ENCODE results near the gene DDX41. TPM values are rescaled to one million over a fixed set of nuclear protein-coding genes. Genes with fewer than 3 reads are reported as not detected.

DDX41 gene
- total and polyA plus RNA-seq, 10 of the 15 experiments (the other 5 are each of a cell fraction or from before 2014, with no cell fraction given): 32.7 to 215 (median 93.6) TPM

DNA sequence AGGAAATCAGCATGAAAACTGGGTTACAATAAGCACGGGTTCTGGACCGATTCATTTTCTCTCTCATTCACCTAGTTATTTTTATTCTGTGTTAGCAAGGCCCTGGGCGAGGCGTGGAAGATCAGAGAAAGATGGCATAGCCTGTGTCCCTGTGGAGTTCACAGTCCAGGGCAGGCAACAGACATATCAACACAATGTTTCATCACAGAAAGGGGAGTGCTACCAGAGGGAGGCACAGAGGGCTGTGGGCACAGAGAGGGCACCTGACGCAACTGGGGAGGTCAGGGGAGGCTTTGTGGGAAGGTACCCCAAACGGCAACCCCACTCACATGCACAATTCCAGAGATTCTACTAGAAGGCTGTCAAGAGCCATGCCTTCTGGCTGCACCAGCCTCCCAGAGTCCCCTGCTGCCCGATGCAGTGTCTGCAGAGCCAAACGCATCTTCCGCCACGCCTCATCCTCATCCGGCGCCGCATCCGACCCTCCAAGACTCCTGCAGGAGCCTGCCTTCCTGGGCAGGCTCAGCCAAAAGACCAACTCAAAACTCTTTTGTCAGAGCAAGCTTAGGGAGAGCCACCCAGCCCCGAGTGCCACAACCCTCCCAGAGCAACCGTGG lies 36.2 kb upstream of the DDX41 start:
- peaks cover 24% of the 10 kb centered on the region for H3K79me2 ChIP-seq (ENCODE audit: control insufficient read depth, insufficient read depth, low read length)
- no TSS peak for BruUV-seq (replicated peaks)
- H3K36me3 ChIP-seq (ENCODE audit: control insufficient read depth in 2 of 2, insufficient read depth in 2 of 2, low read length in 1 of 2): 0 out of 4 replicates have a peak, but pooled peaks cover 0 to 3% of the 10 kb centered on the region in 2 experiments
- H3K4me3 ChIP-seq: peak overlapping the region; percentile 92
- H3K27ac ChIP-seq (ENCODE audit: control insufficient read depth, insufficient read depth): peak overlapping the region; percentile 57; the same call in 1 of the 2 replicates
- no peaks in the 10 kb centered on the region for H3K27me3 ChIP-seq (replicated peaks in 1 of 2; ENCODE audit: control insufficient read depth in 2 of 2, insufficient read depth in 2 of 2, low read length in 1 of 2)
- intact Hi-C loops (cut with micrococcal nuclease; ENCODE audit: unreplicated experiment) (loop anchor here (5.0 kb wide), 1 partner anchor 36 kb away; the partner anchor contains the start of gene DDX41), in situ Hi-C loops (cut with MboI) (no loop called here)
- no peak overlapping the region for H2AFZ ChIP-seq (ENCODE audit: control insufficient read depth, low read depth, low read length)
- peaks cover 8% of the 10 kb centered on the region for H3K4me1 ChIP-seq (ENCODE audit: control insufficient read depth, insufficient read depth, low read length)
- SMC1A ChIA-PET (ENCODE audit: uncharacterized antibody, unreplicated experiment): interaction anchor here (1.1 to 1.4 kb wide), 3 partner anchors 32 to 163 kb away, joined by 3 to 4 read pairs (median 3); no protein-coding TSS in a partner anchor
- H3K9ac ChIP-seq (ENCODE audit: control insufficient read depth, insufficient read depth, low read length): peak overlapping the region; percentile 76
- DNase-seq (ENCODE audit: low read depth, low spot score) (no peak), ATAC-seq (no peak), FAIRE-seq (no peak)
- RAD21 ChIA-PET (ENCODE audit: unreplicated experiment): no interaction called here
- peak overlapping the region; percentile 91 for H3K4me2 ChIP-seq (ENCODE audit: control insufficient read depth, insufficient read depth)
- no peaks in the 10 kb centered on the region; the same call in 1 of the 2 replicates for H4K20me1 ChIP-seq (ENCODE audit: control insufficient read depth, insufficient read depth)
- POLR2A ChIA-PET: interaction anchor here (1.2 kb wide), 1 partner anchor 583 kb away, joined by 3 read pairs; no protein-coding TSS in a partner anchor
- TF ChIP-seq CBFB (IDR thresholded peaks at IDR 0.05; ENCODE audit: low read depth): no peak
- TF ChIP-seq CHD4 (IDR thresholded peaks at IDR 0.05): no peak
- no peak for TF ChIP-seq RB1 (IDR thresholded peaks at IDR 0.05; ENCODE audit: borderline replicate concordance)
- no peaks in the 10 kb centered on the region for H3K9me3 ChIP-seq (replicated peaks; ENCODE audit: control insufficient read depth, insufficient read depth, low read length)
- CTCF ChIA-PET: interaction anchor here (0.7 to 1.1 kb wide), 2 partner anchors 46 to 243 kb away, joined by 3 read pairs; no protein-coding TSS in a partner anchor
- 77% methylated on average over 16 of the region's 16 CpGs for WGBS (ENCODE audit: insufficient coverage, insufficient replicate concordance, low lambda C conversion rate, missing lambda C conversion rate)

DNA sequence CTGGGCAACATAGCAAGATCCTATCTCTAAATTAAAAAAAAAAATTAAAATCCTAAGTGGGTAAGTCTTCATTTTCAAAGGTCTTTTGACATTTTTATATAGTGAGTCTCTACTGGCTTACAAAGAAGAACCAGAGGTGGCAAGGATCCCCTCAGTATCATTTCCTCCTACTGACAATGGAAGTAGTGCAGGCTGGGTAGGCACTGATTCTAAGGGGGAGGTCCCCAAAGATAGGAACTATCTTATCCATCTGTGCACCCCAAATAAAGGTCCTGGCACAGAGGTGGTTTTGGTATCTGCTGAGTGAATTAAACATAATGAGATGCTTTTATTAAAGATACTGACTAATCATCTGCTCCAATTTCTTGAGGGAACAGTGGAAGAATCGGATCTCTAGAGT lies 33.4 kb upstream of the DDX41 start:
- Histone ChIP-seq H3K36me3 (ENCODE audit: control insufficient read depth in 2 of 2, insufficient read depth in 2 of 2, low read length in 1 of 2) (peaks cover 0 to 9% of the 10 kb centered on the region in 2 experiments; a peak in 1 of 4 replicates), H3K27ac (ENCODE audit: control insufficient read depth, insufficient read depth) (no peak overlapping the region), H3K79me2 (ENCODE audit: control insufficient read depth, insufficient read depth, low read length) (peaks cover 24% of the 10 kb centered on the region), H3K4me2 (ENCODE audit: control insufficient read depth, insufficient read depth) (no peak overlapping the region), H3K4me1 (ENCODE audit: control insufficient read depth, insufficient read depth, low read length) (peaks cover 8% of the 10 kb centered on the region), H3K9me3 (replicated peaks; ENCODE audit: control insufficient read depth, insufficient read depth, low read length) (no peaks in the 10 kb centered on the region), H3K27me3 (replicated peaks in 1 of 2; ENCODE audit: control insufficient read depth in 2 of 2, insufficient read depth in 2 of 2, low read length in 1 of 2) (no peaks in the 10 kb centered on the region), H3K9ac (ENCODE audit: control insufficient read depth, insufficient read depth, low read length) (no peak overlapping the region), H3K4me3 (no peak overlapping the region), H4K20me1 (ENCODE audit: control insufficient read depth, insufficient read depth) (no peaks in the 10 kb centered on the region; the same call in 1 of the 2 replicates), H2AFZ (ENCODE audit: control insufficient read depth, low read depth, low read length) (no peak overlapping the region)
- FAIRE-seq: no peak
- no peak for ATAC-seq
- DNase-seq (ENCODE audit: low read depth, low spot score): no peak
- ChIA-PET CTCF (no interaction called here), POLR2A (interaction anchor here (0.6 to 0.7 kb wide), 3 partner anchors 16 to 647 kb away, joined by 3 to 4 read pairs (median 3); no protein-coding TSS in a partner anchor), SMC1A (ENCODE audit: uncharacterized antibody, unreplicated experiment) (no interaction called here), RAD21 (ENCODE audit: unreplicated experiment) (no interaction called here)
- BruUV-seq (replicated peaks): no TSS peak
- 94% methylated on average over 1 of the region's 1 CpG for WGBS (ENCODE audit: insufficient coverage, insufficient replicate concordance, low lambda C conversion rate, missing lambda C conversion rate)
- intact Hi-C loops (cut with micrococcal nuclease; ENCODE audit: unreplicated experiment) (loop anchor here (5.0 kb wide), 1 partner anchor 33 kb away; the partner anchor contains the start of gene DDX41), in situ Hi-C loops (cut with MboI) (no loop called here)
- TF ChIP-seq SPI1 (IDR thresholded peaks at IDR 0.05; ENCODE audit: borderline replicate concordance, insufficient read depth, low read depth, low read length) (peak; percentile 10; the same call in 1 of the 2 replicates), RB1 (IDR thresholded peaks at IDR 0.05; ENCODE audit: borderline replicate concordance) (no peak)

Data from GM12878 (cell line).